Fibroblast of upper back skin (primary cell): Measurements from ENCODE around the gene TRIM47.

Experiments used
- DNase-seq: peaks from one replicate; pipeline ENCODE4 v3.0.0-alpha.2; 2013

TRIM47 gene

DNA sequence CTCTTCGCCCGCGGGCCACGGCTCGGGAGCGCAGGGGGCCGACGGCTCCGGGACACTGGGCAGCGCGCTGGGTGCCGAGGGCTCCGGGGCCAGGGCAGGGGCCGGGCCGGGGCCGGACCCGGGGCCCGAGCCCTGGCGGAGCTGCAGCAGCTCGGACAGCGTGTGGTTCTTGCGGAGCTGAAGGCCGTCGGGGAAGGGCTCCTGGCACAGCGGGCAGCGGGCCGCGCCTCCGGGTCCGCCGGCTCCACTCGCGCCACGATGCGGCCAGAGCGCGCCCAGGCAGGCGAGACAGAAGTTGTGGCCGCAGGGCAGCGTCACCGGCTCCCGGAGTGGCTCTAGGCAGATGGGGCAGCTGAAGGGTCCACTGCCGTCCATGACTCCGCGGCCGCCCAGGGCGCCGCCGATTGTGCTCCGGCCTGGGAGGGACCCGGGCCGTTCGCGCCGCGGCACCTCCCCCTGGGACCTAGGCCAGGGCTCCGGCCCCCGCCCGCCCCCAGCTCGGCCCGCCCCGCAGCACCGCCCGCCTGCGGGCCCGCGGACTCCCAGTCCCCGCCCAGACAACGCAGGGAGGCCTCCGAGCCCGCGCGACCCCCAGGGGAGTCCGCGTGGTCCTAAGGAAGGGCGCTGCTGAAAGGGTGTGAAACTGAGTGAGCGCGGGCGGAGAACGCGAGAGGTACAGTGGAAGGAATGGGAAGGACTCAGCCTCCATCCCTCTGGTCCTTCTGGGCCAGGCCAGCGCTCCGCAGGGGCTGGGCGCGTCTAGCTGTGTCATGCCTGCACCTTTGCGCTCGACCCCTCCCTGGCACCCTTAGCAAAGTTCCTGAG lies at the start of gene TRIM47:
TSS of gene TRIM47 (minus strand) at position 408 of the 825 bp plus-strand sequence. CDS start at position 375, 33 bp downstream.
- DNase-seq = peak; percentile 33

DNA sequence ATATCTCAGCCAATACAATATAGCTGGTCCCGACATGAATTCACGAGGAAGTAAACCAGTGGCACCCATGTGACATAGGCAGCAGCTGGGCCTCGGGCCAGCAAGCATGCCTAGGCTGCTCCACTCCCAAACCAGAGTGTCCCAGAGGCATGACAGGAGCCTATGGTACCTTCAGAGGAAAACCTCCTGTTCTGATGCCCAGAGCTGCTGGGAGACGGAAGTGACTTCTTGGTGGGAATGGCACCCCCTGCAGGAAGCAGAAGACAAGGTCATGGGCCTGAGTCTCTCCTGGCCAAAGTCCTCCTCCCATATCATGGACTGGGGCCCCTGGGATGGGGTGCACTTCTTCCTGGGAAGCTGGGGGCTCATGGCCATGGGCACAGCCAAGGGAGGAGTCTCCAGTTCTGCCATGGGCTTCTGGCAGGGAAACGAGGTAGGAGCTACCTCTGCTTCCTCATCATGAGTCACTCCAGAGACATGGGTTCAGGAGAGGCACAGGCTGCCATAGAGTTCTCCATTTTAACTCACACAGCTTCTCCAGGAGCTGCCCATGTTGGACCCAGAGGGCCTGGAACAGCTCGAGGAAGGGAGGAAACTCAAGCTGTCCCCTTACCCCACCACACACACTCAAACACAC lies 49.0 kb upstream of the TRIM47 start:
- no peak for DNase-seq

GRCh38 chr17:75926456-75926855 lies 48.1 kb upstream of the TRIM47 start:
- DNase-seq = no peak

DNA sequence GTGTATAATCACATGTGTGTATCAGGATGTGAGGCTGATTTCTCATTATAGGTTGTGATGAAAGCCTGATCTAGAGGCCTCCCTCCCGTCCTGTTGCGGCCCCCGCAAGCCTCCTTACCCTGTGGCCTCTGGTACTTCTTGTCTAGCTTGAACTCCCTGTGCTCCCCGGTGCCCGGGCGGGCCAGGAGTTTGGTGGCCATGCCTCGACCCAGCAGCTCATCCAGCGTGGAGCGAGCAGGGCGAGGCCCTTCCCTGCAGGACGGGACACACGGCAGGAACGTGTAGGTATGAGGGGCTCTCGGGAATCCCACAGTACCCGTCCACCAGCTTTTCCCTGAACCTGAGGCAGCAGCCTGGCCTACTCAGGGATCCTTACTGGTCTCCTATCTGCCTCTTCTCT lies 47.5 kb upstream of the TRIM47 start:
- no peak for DNase-seq

- DNase-seq = no peak
Measured at GRCh38 chr17:75925103-75925502, 46.7 kb upstream of the TRIM47 start.

DNA sequence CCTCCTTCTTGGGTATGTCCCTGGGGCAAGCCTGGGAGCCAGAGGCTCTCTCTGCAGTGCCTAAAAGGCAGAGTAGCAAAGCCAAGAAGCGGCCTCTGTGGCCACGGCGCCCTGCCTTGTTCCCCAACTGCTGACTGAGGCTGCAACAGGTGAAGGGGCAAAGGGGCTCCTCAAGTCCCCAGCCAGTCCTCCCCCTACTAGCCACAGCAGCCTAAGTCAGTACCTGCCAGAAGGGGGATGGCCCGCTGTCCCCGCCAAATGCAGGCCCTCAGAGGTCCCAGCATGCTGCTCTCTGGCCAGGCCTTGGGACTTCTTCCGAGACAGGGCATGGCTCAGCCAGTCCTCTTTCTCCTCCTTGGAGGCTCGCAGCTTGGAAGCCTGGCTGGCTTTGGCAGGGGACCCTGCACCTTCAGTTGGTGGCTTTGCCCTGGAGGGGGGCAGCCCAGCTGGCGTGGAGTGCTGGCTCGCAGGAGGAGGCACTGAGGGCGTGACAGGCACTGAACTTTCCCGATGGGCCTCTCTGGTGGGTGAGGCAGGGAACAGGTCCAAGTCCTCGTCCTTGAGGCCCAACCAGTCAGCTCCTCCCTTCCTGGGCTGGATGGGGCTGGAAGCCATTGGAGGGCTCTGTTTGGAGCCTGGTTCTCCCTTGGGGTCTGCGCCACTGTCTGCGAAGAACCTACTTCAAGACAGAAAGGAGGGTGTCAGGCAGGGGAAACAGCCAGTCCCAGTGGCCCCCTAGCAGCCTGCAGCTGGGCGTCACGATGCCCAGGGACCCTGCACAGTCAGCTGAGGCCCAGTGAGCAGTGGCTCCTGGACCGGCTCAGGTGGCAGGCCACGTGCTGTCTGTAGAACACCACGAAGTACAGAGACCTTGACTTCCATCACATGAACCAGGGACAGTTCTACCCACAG lies 44.8 kb upstream of the TRIM47 start:
- no peak for DNase-seq

DNA sequence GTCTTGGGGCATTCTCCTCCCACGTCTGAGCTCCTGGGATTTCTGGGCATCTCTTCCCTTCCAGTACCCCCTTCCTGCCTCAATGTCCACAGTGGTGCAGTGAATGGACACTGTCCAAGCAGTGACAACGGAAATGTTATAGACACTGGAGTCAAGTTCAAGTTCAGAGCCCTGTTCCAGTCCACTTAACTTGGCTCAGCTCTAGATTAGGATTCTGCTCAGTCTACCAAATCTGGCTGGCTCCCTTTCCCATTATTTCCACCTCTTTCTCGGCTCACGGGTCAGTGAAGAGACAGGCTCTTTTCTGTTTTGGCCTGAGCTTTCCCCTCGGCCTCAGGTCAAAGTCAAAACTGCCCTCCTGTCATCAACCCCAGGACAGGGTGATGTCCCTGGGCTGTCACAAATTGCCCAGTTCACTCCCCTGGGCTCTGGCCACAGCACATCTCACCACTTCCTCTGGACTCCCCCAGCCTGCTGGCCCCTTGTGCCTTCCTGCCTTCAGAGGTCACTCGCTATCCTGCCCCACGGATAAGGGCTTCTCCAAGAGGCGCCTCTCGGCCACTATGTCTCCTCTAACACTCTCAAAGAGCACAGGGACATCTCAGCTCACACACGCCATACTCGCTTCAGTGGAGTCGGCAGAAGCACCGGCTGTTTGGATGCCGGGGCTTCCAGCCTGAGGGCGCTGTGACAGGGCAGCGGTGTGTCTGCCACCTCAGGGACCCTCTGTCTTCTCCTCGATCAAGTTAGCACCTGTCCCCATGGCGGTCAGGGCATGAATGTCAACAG lies 44.0 kb upstream of the TRIM47 start:
- DNase-seq = no peak

DNA sequence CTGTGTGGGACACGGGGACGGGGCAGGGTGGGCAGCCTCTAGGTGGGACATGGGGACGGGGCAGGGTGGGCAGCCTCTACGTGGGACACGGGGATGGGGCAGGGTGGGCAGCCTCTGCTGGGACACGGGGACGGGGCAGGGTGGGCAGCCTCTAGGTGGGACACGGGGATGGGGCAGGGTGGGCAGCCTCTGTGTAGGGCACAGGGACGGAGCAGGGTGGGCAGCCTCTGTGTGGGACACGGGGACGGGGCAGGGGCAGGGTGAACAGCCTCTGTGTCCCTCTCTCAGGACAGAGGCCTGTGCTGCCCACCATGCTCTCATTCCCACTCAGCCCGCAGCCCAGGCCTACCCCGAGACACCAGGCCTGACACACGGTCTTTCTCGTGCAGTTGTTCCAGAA lies 43.2 kb upstream of the TRIM47 start:
- no peak for DNase-seq

DNA sequence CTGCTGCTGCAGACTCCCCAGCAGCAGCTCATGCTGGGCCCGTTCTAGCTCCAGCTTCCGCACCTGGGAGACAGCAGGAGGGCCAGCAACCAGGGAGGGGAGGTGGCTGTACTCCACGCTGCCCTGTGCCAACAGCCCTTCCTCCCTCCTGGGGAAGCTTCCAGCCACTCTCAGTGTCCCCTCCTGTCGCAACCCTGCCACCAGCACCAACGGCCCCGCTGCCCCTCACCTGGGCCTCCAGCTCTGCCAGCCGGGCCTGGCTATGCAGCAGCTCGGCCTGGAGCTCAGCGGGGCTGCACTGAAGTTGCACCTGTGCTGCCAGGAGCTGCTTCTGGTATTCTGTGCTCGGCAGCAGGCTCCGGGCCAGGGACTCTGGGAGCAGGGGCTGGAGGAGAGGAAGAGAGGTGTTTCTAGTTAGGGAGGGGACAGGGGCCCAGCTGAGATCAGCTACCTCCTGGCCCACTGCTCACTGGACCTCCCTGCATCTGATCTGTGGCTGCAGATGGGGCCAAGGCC lies 41.7 kb upstream of the TRIM47 start:
- no peak for DNase-seq

- DNase-seq = no peak
Measured at GRCh38 chr17:75919611-75920010, 41.2 kb upstream of the TRIM47 start.

- DNase-seq = no peak
Measured at GRCh38 chr17:75917917-75918445, 39.6 kb upstream of the TRIM47 start.

DNA sequence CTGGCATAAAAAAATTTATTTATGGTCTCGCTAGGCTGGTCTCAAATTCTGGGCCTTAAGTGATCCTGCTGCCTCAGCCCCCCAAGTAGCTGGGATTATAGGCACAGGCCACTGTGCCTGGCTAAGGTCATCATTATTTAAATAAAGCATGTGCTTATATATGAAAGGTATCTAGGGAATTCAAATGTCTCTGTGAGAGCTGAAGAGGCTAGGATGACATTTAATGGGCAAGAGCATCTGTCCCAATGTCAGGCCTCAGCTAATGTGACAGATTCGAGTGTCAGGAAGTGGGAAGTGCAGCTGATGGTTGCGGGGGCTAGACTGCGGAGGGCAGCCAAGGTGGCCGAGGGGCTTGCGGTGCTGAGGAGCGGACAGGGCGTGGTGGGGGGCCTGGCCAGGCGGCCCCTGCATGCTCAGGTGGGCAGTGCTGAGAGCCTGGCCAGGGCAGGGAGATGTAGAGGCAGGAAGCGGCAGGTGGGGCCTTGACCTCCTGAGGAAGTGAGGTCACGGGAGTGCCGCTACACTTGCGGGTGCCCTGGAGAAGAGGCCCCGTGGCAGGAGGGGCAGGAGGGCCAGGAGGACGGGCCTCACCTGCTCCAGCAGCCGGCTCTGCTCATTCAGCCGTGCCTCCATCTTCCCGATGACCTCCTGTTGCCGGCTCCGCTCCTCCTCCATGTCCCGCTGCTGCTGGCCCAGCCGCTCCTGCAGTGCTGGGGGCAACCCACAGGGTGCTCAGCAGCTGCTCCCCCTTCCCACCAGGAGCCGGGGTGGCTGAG lies 38.9 kb upstream of the TRIM47 start:
- no peak for DNase-seq

DNA sequence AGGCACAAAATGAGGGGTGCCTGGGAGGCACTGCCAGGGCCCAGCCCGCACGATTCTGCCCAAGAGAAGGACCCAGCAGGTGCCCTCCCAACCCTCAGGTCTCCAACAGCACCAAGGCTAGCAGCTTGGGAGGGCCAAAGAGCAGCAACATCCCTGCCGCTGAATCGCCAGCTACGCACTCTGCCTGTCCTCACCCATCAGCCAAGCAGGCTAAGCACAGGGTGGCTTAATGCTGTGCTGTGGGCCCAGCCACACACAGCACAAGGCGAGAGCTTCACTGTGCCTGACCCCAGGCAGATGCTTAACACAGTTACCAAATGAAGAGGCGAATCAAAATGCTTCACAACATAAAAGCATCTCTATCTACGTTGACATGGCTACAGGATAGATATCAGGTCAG lies 36.9 kb upstream of the TRIM47 start:
- DNase-seq = no peak

DNA sequence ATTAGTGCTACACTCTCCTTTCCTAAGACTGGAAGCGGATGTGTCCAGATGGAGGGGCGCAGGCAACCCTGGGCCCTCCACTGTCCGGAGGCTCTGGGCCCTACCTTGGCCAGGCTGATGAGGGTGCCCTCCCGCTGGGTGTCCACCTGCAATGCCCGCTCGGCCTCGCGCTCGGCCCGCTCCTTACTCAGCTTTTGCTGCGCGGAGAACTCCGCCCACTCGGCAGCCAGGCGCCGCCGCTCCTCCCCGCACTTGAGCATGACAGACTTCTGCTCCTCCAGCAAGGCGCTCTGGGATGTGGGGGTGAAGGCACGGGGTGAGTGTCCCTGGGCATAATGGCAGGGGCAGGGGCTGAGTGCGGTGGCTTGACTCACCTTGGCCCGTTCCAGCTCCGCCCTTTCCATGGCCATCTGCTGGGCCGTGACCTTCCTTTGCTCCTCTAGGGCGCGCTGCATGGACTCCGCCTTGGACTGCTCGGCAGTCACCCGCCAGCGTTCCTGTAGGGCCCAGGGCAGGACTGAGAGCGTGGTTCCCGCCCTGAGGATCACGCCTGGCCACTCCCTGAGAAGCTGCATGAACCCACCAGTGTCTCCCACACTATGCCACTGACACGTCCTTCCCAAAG lies 36.4 kb upstream of the TRIM47 start:
- DNase-seq = no peak

DNA sequence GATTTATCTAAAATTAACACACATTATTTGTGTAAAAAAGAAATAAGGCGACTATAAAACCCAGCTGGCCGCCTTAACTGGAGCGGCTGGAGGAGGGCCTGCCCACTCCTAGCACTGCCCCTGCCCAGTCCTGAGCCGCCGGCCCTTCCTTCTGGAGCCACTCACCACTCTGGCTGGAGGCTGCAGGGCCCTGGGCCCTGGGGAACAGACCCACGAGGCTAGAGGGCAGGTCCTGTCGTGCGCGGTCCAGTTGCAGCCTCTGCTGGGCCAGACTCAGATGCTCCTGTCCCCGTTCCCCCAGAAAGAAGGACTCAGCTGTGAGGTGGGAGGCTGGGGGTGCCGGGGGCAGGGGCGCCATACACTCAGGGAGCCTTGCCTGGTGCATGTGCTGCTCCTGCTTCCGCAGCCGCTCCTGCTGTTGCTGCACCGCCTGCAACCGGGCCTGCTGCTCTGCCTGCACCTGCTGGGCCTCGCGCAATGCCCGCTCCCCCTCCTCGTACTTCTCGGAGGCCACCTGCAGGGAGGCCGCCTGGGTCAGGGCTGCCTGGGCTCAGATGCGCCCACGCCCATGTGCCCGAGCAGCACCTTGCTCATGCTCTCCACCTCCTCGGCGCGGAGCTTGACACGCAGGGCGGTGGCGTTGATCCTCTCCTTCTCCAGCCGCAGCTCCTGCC lies 35.3 kb upstream of the TRIM47 start:
- no peak for DNase-seq

DNA sequence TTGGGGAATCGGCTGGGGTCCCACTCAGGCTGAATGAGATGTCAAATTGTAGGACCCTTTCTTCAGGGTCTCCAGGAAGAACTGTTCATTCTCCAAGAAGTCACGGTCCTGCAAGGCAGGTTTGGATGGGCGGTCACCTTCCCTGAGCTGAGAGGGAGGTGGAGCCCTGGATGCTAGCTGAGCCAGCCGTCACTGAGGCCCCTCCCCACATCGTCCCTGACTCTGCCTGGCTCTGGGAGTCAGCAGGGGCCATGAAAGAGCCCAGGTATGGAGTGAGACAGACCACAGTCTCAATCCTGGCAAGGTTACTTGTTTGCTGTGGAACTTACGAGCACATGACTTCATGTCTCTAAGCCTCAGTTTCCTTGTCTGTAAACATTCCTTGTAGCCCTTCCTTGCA lies 32.3 kb upstream of the TRIM47 start:
- no peak for DNase-seq

DNA sequence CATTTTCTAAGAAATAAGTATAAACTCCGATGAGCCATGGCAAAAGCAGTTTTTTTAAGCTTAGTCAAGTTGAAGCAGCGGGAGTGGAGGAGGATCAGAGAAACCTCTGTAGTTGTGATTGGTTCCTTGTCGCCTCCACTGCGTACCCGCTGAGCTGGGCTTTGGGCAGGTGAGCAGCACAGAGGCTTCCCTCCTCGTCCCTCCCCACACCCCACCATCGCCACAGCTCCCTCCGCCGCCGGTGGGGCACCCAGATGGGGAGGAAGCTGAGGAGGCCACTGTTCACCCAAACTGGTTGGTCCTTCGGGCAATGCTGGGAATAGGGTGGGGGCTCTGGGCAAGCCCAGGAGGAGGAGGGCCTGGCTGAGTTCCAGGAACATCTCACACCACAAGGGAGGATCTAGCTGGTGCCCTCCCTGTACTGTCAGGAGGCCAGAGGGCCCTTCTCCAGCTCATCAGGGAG lies 31.5 kb upstream of the TRIM47 start:
- DNase-seq = no peak

DNA sequence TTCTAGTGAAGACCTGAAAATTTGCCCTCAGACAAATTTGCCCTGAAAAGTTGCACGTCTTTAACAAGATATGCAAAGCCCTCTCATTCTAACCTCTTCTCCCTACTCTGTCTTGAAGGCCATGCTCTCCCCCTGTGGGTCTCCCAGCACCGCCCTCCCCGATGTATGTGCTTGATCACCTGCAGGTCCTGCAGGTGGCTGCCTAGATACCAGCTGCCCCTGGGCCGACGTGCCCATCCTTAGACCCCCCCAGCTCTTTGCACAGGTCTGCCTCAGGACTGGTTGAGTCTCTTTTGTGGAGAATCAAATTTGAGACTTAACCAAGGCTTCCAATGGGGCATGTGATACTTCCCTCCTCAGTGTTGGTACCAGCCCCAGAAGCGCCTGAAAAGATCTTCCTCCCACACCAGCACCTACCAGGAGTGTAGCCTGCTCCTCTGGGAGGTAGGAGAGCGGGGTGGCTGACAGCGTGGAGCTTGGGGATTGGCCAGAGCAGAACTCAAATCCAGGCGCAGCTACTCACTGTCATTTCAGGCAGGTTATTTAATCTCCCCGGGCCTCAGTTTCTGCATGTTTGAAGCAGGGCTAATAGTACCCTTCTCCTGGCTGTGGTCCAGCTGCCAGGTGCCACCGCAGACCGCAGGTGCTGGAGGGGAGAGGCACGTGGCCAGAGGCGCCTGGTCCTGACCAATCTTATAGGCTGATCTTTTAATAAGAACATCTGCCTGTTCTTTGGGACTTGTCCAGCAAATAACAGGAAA lies 30.9 kb upstream of the TRIM47 start:
- no peak for DNase-seq

GRCh38 chr17:75908201-75908600 lies 29.8 kb upstream of the TRIM47 start:
- DNase-seq = no peak
